Activated naive CD8-positive, alpha-beta T cell treated with anti-CD3 and anti-CD28 coated beads, Interleukin-2, amount 50 U/mL, for 16 hours (primary cell): ENCODE measurements around the gene SLC9A1.

Experiments
- DNase-seq: peaks from one replicate; pipeline ENCODE4 v3.0.0-alpha.2; 2020; ENCODE audit warnings: low read depth, low spot score

The SLC9A1 gene

DNA sequence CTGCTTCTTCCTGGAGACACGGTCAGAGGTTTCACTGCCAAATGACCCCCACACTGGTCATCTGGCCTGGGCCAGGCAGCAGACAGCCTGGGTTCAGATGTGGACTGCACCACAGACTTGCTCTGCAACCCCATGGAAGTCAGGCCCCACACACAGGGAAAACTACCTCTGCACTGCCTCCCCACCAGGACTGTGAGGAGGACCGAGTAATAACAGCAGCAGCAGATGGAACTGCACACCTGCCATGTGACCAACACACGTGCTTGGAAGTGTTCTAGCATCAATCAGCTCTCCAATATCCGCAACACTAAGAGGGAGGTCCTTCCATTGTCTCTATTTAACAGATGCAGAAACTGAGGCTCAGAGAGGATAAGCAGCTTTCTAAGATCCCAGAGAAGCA is 51.4 kb downstream of the SLC9A1 start:
- no peak for DNase-seq

DNA sequence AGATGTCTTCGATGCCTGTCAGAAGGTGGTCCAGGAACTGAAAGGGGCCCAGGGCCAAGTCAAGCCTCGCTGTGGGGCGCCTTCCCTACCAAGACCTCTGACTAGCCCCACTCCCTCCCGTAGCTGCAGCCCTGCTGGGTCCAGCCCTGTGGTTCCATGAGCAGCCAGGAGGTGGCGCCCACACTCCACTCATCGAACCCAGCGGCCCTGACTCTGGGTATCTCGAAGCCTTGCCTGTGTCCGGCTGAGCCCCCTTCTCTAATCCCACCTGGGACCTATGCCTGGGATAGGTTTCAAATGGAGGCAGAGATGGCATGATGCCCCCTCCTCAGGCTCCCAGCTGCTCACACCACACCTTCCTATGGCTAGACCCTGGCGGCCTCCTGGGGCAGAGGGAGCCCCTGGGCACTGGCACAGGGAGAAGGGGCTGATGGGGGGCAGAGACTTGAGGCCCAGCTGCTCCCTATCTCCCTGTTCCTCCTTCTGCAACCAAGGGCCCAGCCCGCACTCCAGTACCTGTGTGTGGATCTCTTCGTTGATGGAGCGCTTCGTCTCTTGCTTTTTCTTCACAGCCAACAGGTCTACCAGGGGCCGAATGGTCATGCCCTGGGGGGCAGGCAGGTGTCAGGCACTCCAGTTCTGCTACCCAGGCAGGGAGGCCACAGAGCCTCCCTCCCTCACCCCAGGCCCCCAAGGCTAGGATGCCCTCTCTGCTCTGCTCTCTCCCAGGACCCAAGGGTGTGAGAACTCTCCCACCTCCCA is 52.0 kb downstream of the SLC9A1 start:
- peak; percentile 61 for DNase-seq

DNA sequence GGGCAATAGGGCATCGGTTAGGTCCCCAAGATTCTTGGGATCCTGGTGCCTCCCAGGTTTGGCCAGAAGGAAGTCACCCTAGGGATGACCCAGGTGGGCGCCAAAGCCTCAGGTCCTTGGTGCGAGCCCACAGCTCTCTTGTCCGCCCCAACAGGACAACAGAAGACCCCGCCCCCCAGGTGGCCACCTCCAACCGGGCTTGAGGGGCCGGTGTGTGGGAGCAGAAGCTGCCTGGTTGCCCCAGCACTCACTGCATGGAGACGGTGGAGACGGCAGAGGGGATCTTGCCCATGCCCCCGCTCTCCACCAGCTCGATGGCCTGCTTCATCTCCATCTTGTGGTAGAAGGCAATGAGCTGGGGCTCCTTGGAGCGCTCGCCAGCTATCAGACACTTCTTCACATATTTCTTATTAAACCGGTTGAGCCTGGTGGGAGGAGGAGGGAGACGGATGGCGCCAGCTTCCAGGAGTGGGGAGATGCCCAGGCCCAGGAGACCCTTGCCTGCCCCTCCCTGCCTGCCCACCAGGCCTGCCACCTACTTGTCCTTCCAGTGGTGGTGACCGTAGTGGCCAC is 52.7 kb downstream of the SLC9A1 start:
- DNase-seq: no peak

DNA sequence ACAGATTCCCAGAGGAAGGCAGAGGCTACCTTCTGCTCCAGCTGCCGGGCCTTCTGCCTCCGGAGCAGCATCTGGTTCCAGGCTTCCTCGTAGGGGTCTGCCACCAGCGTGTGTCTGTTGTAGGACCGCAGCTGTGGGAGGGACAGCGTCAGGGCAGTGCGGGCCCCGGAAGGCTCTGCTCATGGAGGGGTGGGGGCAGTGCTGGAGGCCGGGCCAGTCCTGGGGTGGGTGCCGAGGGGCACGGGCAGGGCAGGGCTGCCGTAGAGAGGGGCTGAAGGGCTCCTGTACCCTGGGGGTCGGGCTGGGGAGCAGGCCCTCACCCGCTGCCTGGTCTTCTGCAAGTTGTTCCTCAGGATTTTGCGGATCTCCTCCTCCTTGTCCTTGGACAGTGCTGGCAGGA is 53.2 kb downstream of the SLC9A1 start:
- no peak for DNase-seq

DNA sequence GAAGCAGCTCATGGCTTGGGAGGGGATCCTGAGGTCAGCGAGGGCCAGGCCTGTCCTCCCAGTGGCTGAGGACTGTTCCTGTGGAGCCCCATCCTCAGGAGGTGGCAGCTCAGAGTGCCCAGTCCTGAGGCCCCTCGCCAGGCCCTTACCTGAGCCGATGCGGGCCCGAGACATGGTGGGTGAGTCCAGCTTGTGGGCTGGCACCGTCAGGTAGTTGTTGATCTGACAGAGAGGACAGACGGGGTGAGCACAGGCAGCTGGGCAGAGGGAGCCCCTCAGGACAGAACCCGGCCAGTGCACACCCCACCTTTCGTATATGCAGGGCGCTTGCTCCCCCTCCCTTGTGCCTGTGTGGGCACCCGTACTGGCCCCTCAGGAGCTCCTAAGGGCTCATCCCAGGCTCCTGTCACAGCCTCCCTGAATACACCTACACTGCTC is 53.9 kb downstream of the SLC9A1 start:
- no peak for DNase-seq

DNA sequence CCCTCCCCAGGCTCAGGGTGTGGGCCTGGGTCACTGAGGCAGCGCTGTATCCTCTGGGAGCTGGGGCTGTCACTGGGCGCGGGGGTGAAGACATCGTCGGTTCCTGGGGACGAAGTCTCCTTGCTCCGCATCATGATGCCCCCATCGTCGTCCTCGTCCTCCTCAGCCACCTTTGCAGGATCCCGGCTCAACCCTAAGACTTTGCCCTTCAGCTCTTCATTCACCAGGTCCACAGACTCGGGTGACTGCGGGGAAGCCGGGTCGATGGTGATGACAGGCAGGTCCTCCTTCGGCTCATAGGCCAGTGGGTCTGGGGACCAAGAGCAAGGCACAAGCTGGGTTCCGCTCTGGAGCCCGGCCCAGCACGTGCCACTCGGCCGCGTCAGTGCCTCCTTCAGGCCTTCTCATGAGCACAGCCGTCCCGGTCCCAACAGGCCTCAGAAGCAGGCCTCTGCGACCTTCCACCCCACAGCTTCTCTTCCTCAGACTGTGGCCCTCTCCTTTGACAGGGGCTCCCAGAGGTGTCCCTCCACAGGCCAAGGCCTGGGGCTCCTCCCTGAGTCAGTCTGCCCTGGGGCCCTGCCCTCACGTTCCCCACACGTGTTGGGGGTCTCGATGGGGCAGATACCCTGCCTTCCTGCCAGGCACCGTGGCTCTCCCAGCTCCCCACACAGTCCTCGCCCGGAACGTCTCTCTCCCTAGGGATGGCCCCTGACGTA is 54.4 kb downstream of the SLC9A1 start:
- no peak for DNase-seq

- DNase-seq: no peak
Observed at GRCh38 chr1:27099587-27100334, 55.2 kb downstream of the SLC9A1 start.

DNA sequence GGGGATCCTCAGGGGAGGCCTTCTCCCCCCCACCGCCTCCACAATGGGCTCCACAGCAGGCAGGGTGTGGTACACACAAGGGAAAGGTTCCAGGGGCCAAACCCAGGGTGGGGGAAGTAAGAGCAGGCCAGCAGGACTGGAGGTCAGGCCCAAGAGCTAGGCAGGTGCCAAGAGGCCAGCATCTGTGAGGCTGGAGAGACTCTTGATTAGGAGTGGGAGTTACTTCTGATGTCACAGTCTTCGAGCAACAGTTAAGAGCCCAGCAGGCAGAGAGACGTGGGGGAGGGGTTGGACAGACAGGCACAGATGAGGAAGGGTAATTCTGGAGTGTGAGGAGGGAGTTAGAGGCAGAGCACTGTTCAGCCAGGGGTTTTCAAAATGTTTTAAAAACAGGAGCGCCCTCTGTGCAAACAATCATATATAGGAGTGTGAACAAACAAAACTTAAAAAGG is 55.8 kb downstream of the SLC9A1 start:
- DNase-seq: no peak

GRCh38 chr1:27098431-27099134 is 56.3 kb downstream of the SLC9A1 start:
- DNase-seq: no peak

GRCh38 chr1:27097484-27097917 is 57.4 kb downstream of the SLC9A1 start:
- DNase-seq: peak; percentile 52

GRCh38 chr1:27095576-27095975 is 59.3 kb downstream of the SLC9A1 start:
- no peak for DNase-seq

DNA sequence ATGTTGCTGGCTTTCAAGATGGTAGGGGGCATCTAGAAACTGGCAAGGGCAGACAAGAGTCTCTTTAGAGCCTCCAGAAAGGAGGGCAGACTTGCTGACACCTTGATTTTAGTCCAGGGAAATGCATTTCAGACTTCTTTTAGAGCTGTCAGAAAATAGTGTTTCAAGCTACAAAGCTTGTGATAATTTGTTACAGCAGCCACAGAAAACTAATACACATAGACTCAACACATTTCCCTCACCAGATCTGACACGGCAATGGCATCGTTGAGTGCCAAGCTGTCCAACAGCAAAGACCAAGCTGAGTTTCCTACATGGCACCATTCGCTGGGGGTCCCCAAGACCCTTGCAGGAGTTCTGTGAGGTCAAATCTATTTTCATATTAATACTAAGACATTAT is 62.0 kb downstream of the SLC9A1 start:
- no peak for DNase-seq

DNA sequence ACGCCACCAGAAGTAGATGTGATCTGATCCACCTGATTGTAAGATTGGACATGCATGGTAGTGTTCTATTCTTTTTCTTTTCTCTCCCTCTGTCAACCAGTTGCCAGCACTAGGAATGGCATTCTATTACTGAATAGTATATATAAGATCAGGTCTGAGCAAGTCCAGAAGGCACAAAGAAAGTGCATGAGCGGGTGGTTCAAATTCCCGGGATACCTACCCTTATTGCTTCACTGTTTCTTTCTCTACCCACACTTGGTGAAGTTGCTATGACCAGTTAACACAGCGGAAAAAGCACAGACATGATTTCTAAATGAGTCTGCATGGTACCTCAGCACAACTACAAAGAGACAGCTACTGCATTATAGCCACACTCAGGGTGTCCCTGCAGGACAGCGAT is 64.0 kb downstream of the SLC9A1 start:
- no peak for DNase-seq

GRCh38 chr1:27087371-27088220 is 67.3 kb downstream of the SLC9A1 start:
- DNase-seq: no peak

GRCh38 chr1:27086628-27087027 is 68.3 kb downstream of the SLC9A1 start:
- DNase-seq: no peak

DNA sequence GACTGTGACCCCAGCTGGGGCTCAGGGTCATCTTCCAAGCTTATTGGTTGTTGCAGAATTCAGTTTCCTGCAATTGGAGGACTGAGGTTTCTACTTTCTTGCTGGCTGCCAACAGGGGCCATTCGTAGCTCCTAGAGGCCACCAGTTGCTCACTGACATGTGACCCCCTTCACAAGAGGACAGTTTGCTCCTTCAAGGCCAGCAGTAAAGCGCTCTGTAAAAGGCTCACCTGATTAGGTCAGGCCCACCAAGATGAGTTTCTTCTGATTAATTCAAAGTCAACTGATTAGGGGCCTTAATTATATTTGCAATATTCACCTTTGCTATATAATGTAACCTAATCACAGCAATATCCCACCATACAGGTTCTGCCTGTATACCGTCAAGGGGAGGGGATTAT is 68.9 kb downstream of the SLC9A1 start:
- DNase-seq: no peak

DNA sequence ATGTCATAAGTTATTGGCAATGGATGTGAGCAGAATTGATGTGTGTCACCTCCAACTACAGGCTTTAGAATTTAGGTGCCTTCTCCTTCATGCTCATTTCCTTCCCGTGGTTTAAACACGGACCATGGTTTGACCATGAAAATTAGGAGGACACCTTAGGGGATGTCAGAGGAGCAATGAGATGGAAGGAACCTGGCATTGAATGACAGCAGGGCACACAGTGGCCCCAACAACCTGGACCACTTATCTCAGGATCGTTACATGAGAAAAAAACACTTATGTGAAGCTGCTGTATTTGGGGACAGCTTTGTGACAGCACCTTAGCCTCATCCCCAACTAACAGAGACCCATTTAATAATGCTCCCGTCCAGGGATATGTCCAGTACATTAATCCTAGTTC is 70.8 kb downstream of the SLC9A1 start:
- no peak for DNase-seq

GRCh38 chr1:27077968-27078367 is 77.0 kb downstream of the SLC9A1 start:
- no peak for DNase-seq

- DNase-seq: no peak
Observed at GRCh38 chr1:27076803-27077202, 78.1 kb downstream of the SLC9A1 start.

DNA sequence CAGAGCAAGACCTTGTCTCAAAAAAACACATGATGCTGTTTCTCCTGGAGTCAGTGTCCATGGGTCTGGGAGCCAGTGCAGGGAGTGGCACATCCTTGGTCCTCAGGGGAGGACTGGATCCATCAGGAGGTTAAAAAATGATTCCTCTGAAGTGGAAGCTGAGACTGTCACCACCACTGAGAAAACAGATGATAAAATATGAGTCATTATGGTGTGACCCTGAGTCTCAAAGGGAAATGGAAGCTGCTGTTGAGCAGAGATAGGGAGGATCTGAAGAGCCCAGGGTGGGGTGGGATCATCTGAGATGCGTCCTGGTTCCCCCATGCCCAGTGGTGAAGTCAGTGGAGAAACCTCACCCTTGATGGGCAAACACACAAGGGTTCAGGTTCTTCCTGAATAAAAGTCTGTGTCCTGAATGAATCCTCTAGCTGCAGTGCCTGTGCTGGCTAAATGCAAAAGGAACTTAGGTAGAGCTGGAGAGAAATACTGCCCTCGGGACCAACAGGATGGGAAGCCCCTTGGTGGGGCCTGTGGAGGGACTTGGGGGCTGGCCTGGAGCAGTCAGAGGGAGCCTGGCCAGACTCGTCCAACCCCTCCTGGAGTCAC is 80.6 kb downstream of the SLC9A1 start:
- DNase-seq: no peak
